A673 (cell line): ENCODE data around the gene PROZ. TPM values are rescaled to one million over a fixed set of nuclear protein-coding genes. Genes with fewer than 3 reads are reported as not detected.
A peak's percentile ranks its signal among the peaks of the same experiment; 100 is the strongest.
"Not testable (repeated sequence)": the region's sequence is repeated elsewhere in the genome, so short reads cannot be mapped to it uniquely, and the experiment has no call there.

Experiments used
- BruUV-seq: library from RNA; stranded (reverse); fragments of 400-500 nt; replicated peaks from 2 replicates; lab custom pipeline; 2021; lab: Mats Ljungman, UMichigan
- CTCF ChIA-PET: fragments of 300-600 bp; sonication (Branson Sonifier 250); formaldehyde crosslinking; loops from one replicate; lab custom pipeline; 2022; ENCODE audit warnings: antibody characterized with exemption; lab: Charles Lee
- POLR2A ChIA-PET: fragments of 300-600 bp; sonication (Branson Sonifier 250); formaldehyde crosslinking; loops from one replicate; lab custom pipeline; 2022; ENCODE audit warnings: antibody characterized with exemption; ENCODE audit not compliant: low non-redundant PET; lab: Charles Lee
- DNase-seq: peaks from one replicate; pipeline ENCODE4 v3.0.0-alpha.2; 2015; ENCODE audit warnings: low spot score
- H3K27ac ChIP-seq: fragments of 200-600 bp; sonication (generic); 2 replicates; pipeline ENCODE4 v1.5.1; 2016; ENCODE audit warnings: mixed run types, low read depth, mild to moderate bottlenecking, mixed read lengths, antibody characterized with exemption, low read length; ENCODE audit not compliant: poor library complexity, severe bottlenecking
- H3K27me3 ChIP-seq: fragments of 200-600 bp; sonication (generic); replicated peaks from 2 replicates; pipeline ENCODE4 v1.6.1; 2017; ENCODE audit warnings: mixed run types, low read depth, mild to moderate bottlenecking, mixed read lengths, antibody characterized with exemption, low read length; ENCODE audit not compliant: insufficient read depth, poor library complexity
- H3K36me3 ChIP-seq: fragments of 200-600 bp; sonication (generic); 2 replicates; pipeline ENCODE4 v1.6.1; 2016; ENCODE audit warnings: mixed run types, mild to moderate bottlenecking, mixed read lengths, antibody characterized with exemption, low read length; ENCODE audit not compliant: insufficient read depth, poor library complexity, severe bottlenecking
- H3K4me1 ChIP-seq: fragments of 200-600 bp; sonication (generic); 2 replicates; pipeline ENCODE4 v1.6.1; 2017; ENCODE audit warnings: mixed run types, mild to moderate bottlenecking, mixed read lengths, antibody characterized with exemption, low read length; ENCODE audit not compliant: insufficient read depth, poor library complexity, severe bottlenecking
- H3K4me3 ChIP-seq: fragments of 200-600 bp; sonication (generic); 2 replicates; pipeline ENCODE4 v1.5.1; 2016; ENCODE audit warnings: low read depth, mixed run types, mild to moderate bottlenecking, mixed read lengths, low read length; ENCODE audit not compliant: poor library complexity, severe bottlenecking
- H3K9me3 ChIP-seq: fragments of 200-600 bp; sonication (generic); 2 replicates; pipeline ENCODE4 v1.6.1; 2016; ENCODE audit warnings: mixed run types, low read depth, mild to moderate bottlenecking, mixed read lengths, antibody characterized with exemption, low read length; ENCODE audit not compliant: poor library complexity, severe bottlenecking
- EZH2 ChIP-seq: fragments of 200-600 bp; sonication (generic); IDR thresholded peaks from 2 replicates; pipeline ENCODE4 v1.6.1; 2017; ENCODE audit warnings: borderline replicate concordance, low read depth, mild to moderate bottlenecking, mixed read lengths, antibody characterized with exemption, low read length; ENCODE audit not compliant: poor library complexity, severe bottlenecking
- intact Hi-C: fragments of 100-400 bp; cut with micrococcal nuclease; formaldehyde crosslinking; loops from one replicate; pipeline ENCODE4 v1.10.0; 2022; ENCODE audit not compliant: unreplicated experiment
- total RNA-seq: library from RNA; stranded (reverse); gene quantifications from 2 replicates; pipeline ENCODE4 v1.2.3, GENCODE V29; 2021
- TF ChIP-seq, protein P1 (sequence below): fragments of 300-800, 200-600 bp; sonication (generic); conservative IDR thresholded peaks from 2 replicates; pipeline ENCODE4 v1.5.1; 2017; ENCODE audit warnings: low read depth, mild to moderate bottlenecking, antibody characterized with exemption, low read length, moderate library complexity, mixed read lengths

Gene PROZ
- total RNA-seq, 1 experiment from 2014 or later = not detected

GRCh38 chr13:113110048-113110851 lies 48.2 kb upstream of the PROZ start:
- intact Hi-C loops = no loop called here
- DNase-seq = peak; percentile 29
- Histone ChIP-seq H3K36me3 (no peaks in the 10 kb centered on the region), H3K4me3 (peak overlapping the region; percentile 25), H3K4me1 (no peaks in the 10 kb centered on the region), H3K27me3 (peaks cover 19% of the 10 kb centered on the region), H3K27ac (no peak overlapping the region), H3K9me3 (no peaks in the 10 kb centered on the region)
- ChIA-PET POLR2A (no interaction called here), CTCF (no interaction called here)
- TF ChIP-seq EZH2 = peak; percentile 84
- TF ChIP-seq, protein P1, sequence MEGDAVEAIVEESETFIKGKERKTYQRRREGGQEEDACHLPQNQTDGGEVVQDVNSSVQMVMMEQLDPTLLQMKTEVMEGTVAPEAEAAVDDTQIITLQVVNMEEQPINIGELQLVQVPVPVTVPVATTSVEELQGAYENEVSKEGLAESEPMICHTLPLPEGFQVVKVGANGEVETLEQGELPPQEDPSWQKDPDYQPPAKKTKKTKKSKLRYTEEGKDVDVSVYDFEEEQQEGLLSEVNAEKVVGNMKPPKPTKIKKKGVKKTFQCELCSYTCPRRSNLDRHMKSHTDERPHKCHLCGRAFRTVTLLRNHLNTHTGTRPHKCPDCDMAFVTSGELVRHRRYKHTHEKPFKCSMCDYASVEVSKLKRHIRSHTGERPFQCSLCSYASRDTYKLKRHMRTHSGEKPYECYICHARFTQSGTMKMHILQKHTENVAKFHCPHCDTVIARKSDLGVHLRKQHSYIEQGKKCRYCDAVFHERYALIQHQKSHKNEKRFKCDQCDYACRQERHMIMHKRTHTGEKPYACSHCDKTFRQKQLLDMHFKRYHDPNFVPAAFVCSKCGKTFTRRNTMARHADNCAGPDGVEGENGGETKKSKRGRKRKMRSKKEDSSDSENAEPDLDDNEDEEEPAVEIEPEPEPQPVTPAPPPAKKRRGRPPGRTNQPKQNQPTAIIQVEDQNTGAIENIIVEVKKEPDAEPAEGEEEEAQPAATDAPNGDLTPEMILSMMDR = no peak
- BruUV-seq = no TSS peak

GRCh38 chr13:113110852-113111315 lies 47.6 kb upstream of the PROZ start:
- Histone ChIP-seq H3K36me3 (no peaks in the 10 kb centered on the region), H3K27ac (no peak overlapping the region), H3K9me3 (no peaks in the 10 kb centered on the region), H3K27me3 (peaks cover 19% of the 10 kb centered on the region), H3K4me3 (peak overlapping the region; percentile 25), H3K4me1 (no peaks in the 10 kb centered on the region)
- CTCF ChIA-PET = no interaction called here
- intact Hi-C loops = no loop called here
- BruUV-seq = no TSS peak
- TF ChIP-seq, protein P1 = no peak
- TF ChIP-seq EZH2 = peak; percentile 47
- POLR2A ChIA-PET = no interaction called here
- DNase-seq = no peak

DNA sequence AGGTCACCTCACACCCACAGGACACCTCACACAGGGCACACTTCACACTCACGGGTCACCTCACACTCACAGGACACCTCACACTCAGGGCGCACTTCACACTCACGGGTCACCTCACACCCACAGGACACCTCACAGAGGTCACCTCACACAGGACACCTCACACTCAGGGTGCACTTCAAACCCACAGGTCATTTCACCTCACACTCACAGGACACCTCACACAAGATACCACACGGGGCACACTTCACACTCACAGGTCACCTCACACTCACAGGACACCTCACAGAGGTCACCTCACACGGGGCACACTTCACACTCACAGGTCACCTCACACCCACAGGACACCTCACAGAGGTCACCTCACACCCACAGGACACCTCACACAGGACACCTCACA lies 46.6 kb upstream of the PROZ start:
- intact Hi-C loops, DNase-seq, POLR2A ChIA-PET, H3K36me3 ChIP-seq, H3K4me3 ChIP-seq, CTCF ChIA-PET, H3K4me1 ChIP-seq, BruUV-seq, H3K27ac ChIP-seq, H3K9me3 ChIP-seq: not testable (repeated sequence)
- peaks cover 19% of the 10 kb centered on the region for H3K27me3 ChIP-seq

DNA sequence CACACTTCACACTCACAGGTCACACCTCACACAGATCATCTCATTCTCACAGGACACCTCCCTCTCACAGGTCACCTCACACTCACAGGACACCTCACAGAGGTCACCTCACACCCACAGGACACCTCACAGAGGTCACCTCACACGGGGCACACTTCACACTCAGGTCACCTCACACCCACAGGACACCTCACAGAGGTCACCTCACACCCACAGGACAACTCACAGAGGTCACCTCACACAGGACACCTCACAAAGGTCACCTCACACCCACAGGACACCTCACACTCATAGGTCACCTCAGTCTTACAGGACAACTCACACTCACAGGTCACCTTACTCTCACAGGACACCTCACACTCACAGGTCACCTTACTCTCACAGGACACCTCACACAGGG lies 46.0 kb upstream of the PROZ start:
- DNase-seq, POLR2A ChIA-PET, H3K36me3 ChIP-seq, H3K27ac ChIP-seq, CTCF ChIA-PET, BruUV-seq, H3K4me1 ChIP-seq, H3K4me3 ChIP-seq, H3K9me3 ChIP-seq, intact Hi-C loops: not testable (repeated sequence)
- H3K27me3 ChIP-seq = peaks cover 19% of the 10 kb centered on the region
